ENCODE data around the gene TMA16. TPM values are rescaled to one million over a fixed set of nuclear protein-coding genes. Genes with fewer than 3 reads are reported as not detected.

The TMA16 gene
- total RNA-seq, 4 donors from 2014 or later: 20.0 to 57.9 (median 23.9) TPM

- 91% methylated on average over 5 of the region's 5 CpGs for WGBS
- H3K4me3 ChIP-seq: no peak overlapping the region
- peaks cover 8% of the 10 kb centered on the region for H3K4me1 ChIP-seq
- TF ChIP-seq EP300 (IDR thresholded peaks at IDR 0.05) (no peak), POLR2AphosphoS5 (IDR thresholded peaks at IDR 0.05) (no peak)
- H3K27me3 ChIP-seq: no peaks in the 10 kb centered on the region
- no peak overlapping the region for H3K27ac ChIP-seq
- peaks cover 5% of the 10 kb centered on the region for H3K36me3 ChIP-seq
- no peak for DNase-seq (ENCODE audit: low spot score in 2 of 2)
- no peaks in the 10 kb centered on the region for H3K9me3 ChIP-seq
These were observed 46.0 kb downstream of the TMA16 start for GRCh38 chr4:163540448-163540847.

GRCh38 chr4:163540977-163541376 lies 46.5 kb downstream of the TMA16 start:
- no peak for TF ChIP-seq EP300 (IDR thresholded peaks at IDR 0.05)
- no peak for TF ChIP-seq CTCF (IDR thresholded peaks at IDR 0.05)
- TF ChIP-seq POLR2AphosphoS5 (IDR thresholded peaks at IDR 0.05): no peak
- TF ChIP-seq POLR2A (IDR thresholded peaks at IDR 0.05): no peak
- no peak for DNase-seq (ENCODE audit: low spot score in 2 of 2)
- Histone ChIP-seq H3K4me1 (peaks cover 8% of the 10 kb centered on the region), H3K4me3 (no peak overlapping the region), H3K36me3 (peaks cover 5% of the 10 kb centered on the region), H3K27me3 (no peaks in the 10 kb centered on the region), H3K9me3 (no peaks in the 10 kb centered on the region), H3K27ac (no peak overlapping the region)
- WGBS: 84% methylated on average over 3 of the region's 3 CpGs

GRCh38 chr4:163542275-163542674 lies 47.8 kb downstream of the TMA16 start:
- TF ChIP-seq POLR2A (IDR thresholded peaks at IDR 0.05) (no peak), CTCF (IDR thresholded peaks at IDR 0.05) (no peak)
- 83% methylated on average over 3 of the region's 3 CpGs for WGBS
- peaks cover 5% of the 10 kb centered on the region for H3K36me3 ChIP-seq
- H3K4me1 ChIP-seq: peaks cover 8% of the 10 kb centered on the region
- no peaks in the 10 kb centered on the region for H3K9me3 ChIP-seq
- no peak for DNase-seq (ENCODE audit: low spot score in 2 of 2)
- H3K27me3 ChIP-seq: no peaks in the 10 kb centered on the region
- H3K27ac ChIP-seq: no peak overlapping the region
- no peak overlapping the region for H3K4me3 ChIP-seq

GRCh38 chr4:163544407-163545038 lies 50.0 kb downstream of the TMA16 start:
- Histone ChIP-seq H3K4me3 (peak overlapping the region; percentile 35), H3K27me3 (no peaks in the 10 kb centered on the region), H3K9me3 (no peaks in the 10 kb centered on the region), H3K27ac (no peak overlapping the region), H3K4me1 (peaks cover 10% of the 10 kb centered on the region), H3K36me3 (peaks cover 5% of the 10 kb centered on the region)
- no peak for TF ChIP-seq EP300 (IDR thresholded peaks at IDR 0.05)
- TF ChIP-seq CTCF (IDR thresholded peaks at IDR 0.05): peak; percentile 34 to 89
- no peak for TF ChIP-seq POLR2AphosphoS5 (IDR thresholded peaks at IDR 0.05)
- no peak for TF ChIP-seq POLR2A (IDR thresholded peaks at IDR 0.05)
- 5% methylated on average over 12 of the region's 12 CpGs for WGBS
- peak in 1 of 2 donors; percentile 66 for DNase-seq (ENCODE audit: low spot score in 2 of 2)

DNA sequence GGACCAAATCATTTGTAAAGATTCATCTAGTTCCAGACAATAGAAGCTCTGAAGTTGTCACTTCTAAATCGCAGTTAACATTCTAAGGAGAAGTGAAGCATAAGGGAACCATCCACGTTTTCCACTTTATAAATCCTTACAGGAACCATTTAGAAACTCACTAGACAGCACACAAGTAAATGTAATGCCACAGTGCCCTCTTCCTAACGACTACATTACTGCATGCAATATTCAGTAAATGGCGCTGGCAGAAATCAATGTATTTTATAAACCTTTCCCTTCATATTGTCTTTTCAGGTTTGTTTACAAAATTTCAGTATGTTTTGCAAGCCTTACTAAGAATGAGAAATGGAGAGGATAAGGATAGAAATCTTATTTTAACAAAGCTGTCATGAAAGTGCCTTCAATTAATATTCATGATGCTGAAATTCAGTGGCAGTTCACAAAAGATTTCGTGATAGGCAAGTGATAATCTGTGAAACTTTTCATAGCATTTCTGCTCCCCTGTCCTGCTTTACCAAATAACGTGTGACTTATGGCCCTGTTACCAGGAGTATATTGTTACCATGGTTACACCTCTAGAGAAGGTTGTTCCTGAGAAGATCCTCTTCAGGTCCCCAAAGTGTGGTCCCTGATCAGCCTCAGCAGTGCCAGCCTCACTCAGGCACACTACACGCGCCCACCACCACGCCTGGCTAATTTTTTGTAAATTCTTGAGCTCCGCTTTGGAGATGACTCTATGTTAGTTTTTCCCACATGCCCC lies 54.2 kb downstream of the TMA16 start:
- peaks cover 17% of the 10 kb centered on the region for H3K4me1 ChIP-seq

More for the DNA sequence above, 54.2 kb downstream of the TMA16 start:
- H3K36me3 ChIP-seq: no peaks in the 10 kb centered on the region
- no peak for DNase-seq (ENCODE audit: low spot score in 2 of 2)
- WGBS: 49% methylated on average over 10 of the region's 10 CpGs
- H3K27ac ChIP-seq: no peak overlapping the region
- H3K9me3 ChIP-seq: no peaks in the 10 kb centered on the region
- H3K27me3 ChIP-seq: no peaks in the 10 kb centered on the region
- H3K4me3 ChIP-seq: no peak overlapping the region
- no peak for TF ChIP-seq POLR2AphosphoS5 (IDR thresholded peaks at IDR 0.05)
- TF ChIP-seq POLR2A (IDR thresholded peaks at IDR 0.05): no peak
- TF ChIP-seq EP300 (IDR thresholded peaks at IDR 0.05): no peak
- peak; percentile 47 to 62 for TF ChIP-seq CTCF (IDR thresholded peaks at IDR 0.05)
